H9 (cell line): Measurements from ENCODE around the gene MNAT1. TPM values are rescaled to one million over a fixed set of nuclear protein-coding genes. Genes with fewer than 3 reads are reported as not detected.

Experiments
- DNase-seq: peaks from one replicate; pipeline ENCODE4 v3.0.0-alpha.2; 2017
- H2AFZ ChIP-seq: one replicate; pipeline ENCODE4 v1.6.1; 2013; ENCODE audit warnings: mild to moderate bottlenecking, low read length, control low read depth, moderate library complexity
- H2AK5ac ChIP-seq: 2 replicates; pipeline ENCODE4 v1.6.1; 2013; ENCODE audit warnings: low read length, control low read depth, mixed read lengths; ENCODE audit not compliant: insufficient read length
- H2BK120ac ChIP-seq: one replicate; pipeline ENCODE4 v1.6.1; 2013; ENCODE audit warnings: low read depth, mild to moderate bottlenecking, low read length, control low read depth, inconsistent platforms; ENCODE audit not compliant: poor library complexity, severe bottlenecking
- H2BK12ac ChIP-seq: 2 replicates; pipeline ENCODE4 v1.6.1; 2013; ENCODE audit warnings: low read length, control low read depth, mixed read lengths, low read depth; ENCODE audit not compliant: insufficient read length
- H2BK15ac ChIP-seq: 2 replicates; pipeline ENCODE4 v1.6.1; 2013; ENCODE audit warnings: low read depth, low read length, control low read depth
- H2BK20ac ChIP-seq: one replicate; pipeline ENCODE4 v1.6.1; 2013; ENCODE audit warnings: low read depth, mild to moderate bottlenecking, low read length, control low read depth, inconsistent platforms; ENCODE audit not compliant: poor library complexity, severe bottlenecking
- H2BK5ac ChIP-seq: 2 replicates; pipeline ENCODE4 v1.6.1; 2013; ENCODE audit warnings: low read length, control low read depth, mixed read lengths; ENCODE audit not compliant: insufficient read length
- H3K14ac ChIP-seq: 2 replicates; pipeline ENCODE4 v1.6.1; 2013; ENCODE audit warnings: low read length, control low read depth; ENCODE audit not compliant: insufficient read depth
- H3K18ac ChIP-seq: 2 replicates; pipeline ENCODE4 v1.6.1; 2013; ENCODE audit warnings: low read depth, mild to moderate bottlenecking, mixed read lengths, low read length, control low read depth; ENCODE audit not compliant: insufficient read length
- H3K23ac ChIP-seq: 2 replicates; pipeline ENCODE4 v1.6.1; 2013; ENCODE audit warnings: low read length, control low read depth, mixed read lengths, low read depth; ENCODE audit not compliant: insufficient read length
- H3K23me2 ChIP-seq: 2 replicates; pipeline ENCODE4 v1.6.1; 2013; ENCODE audit warnings: low read depth, mild to moderate bottlenecking, mixed read lengths, low read length, control low read depth; ENCODE audit not compliant: insufficient read length, poor library complexity, severe bottlenecking
- H3K27ac ChIP-seq: 2 replicates; pipeline ENCODE4 v1.5.1; 2013; ENCODE audit warnings: low read length, control low read depth, mixed read lengths, low read depth; ENCODE audit not compliant: insufficient read length
- H3K27me3 ChIP-seq: 2 replicates; pipeline ENCODE4 v1.6.1; 2013; ENCODE audit warnings: low read length, control low read depth, inconsistent platforms; ENCODE audit not compliant: insufficient read depth
- H3K4ac ChIP-seq: 2 replicates; pipeline ENCODE4 v1.6.1; 2013; ENCODE audit warnings: low read depth, mild to moderate bottlenecking, control low read depth, inconsistent platforms, low read length, moderate library complexity
- H3K4me1 ChIP-seq: 2 replicates; pipeline ENCODE4 v1.6.1; 2013; ENCODE audit warnings: low read length, control low read depth, inconsistent platforms; ENCODE audit not compliant: insufficient read depth
- H3K4me2 ChIP-seq: 2 replicates; pipeline ENCODE4 v1.6.1; 2013; ENCODE audit warnings: low read length, control low read depth, mixed read lengths; ENCODE audit not compliant: insufficient read length, insufficient read depth
- H3K56ac ChIP-seq: 2 replicates; pipeline ENCODE4 v1.6.1; 2013; ENCODE audit warnings: low read depth, mild to moderate bottlenecking, mixed read lengths, low read length, control low read depth; ENCODE audit not compliant: insufficient read length
- H3K79me1 ChIP-seq: 2 replicates; pipeline ENCODE4 v1.6.1; 2013; ENCODE audit warnings: low read depth, mild to moderate bottlenecking, moderate library complexity, low read length, control low read depth, inconsistent platforms; ENCODE audit not compliant: insufficient read depth, poor library complexity, severe bottlenecking
- H3K79me2 ChIP-seq: 2 replicates; pipeline ENCODE4 v1.6.1; 2013; ENCODE audit warnings: low read length, control low read depth, inconsistent platforms; ENCODE audit not compliant: insufficient read depth
- H3K9ac ChIP-seq: 2 replicates; pipeline ENCODE4 v1.6.1; 2013; ENCODE audit warnings: low read length, control low read depth, mixed read lengths; ENCODE audit not compliant: insufficient read length; ENCODE audit errors: extremely low read depth
- H3K9me3 ChIP-seq: one replicate; pipeline ENCODE4 v1.6.1; 2013; ENCODE audit warnings: low read depth, low read length, inconsistent platforms; ENCODE audit not compliant: control insufficient read depth
- H3T11ph ChIP-seq: one replicate; pipeline ENCODE4 v1.6.1; 2013; ENCODE audit warnings: mild to moderate bottlenecking, low read length, control low read depth, inconsistent platforms
- H4K20me1 ChIP-seq: one replicate; pipeline ENCODE4 v1.6.1; 2013; ENCODE audit not compliant: control insufficient read depth, insufficient read length, insufficient read depth
- H4K5ac ChIP-seq: 2 replicates; pipeline ENCODE4 v1.6.1; 2013; ENCODE audit warnings: low read depth, mild to moderate bottlenecking, mixed read lengths, low read length, control low read depth; ENCODE audit not compliant: insufficient read length
- H4K8ac ChIP-seq: replicated peaks from 2 replicates; pipeline ENCODE4 v1.6.1; 2013; ENCODE audit warnings: low read length, control low read depth, mixed read lengths, low read depth; ENCODE audit not compliant: insufficient read length
- H4K91ac ChIP-seq: 2 replicates; pipeline ENCODE4 v1.6.1; 2013; ENCODE audit warnings: low read depth, mild to moderate bottlenecking, moderate library complexity, mixed read lengths, low read length, control low read depth; ENCODE audit not compliant: insufficient read length
- H3K27ac Mint-ChIP-seq, 3 experiments: 2 replicates in 2 of 3; 3 replicates in 1 of 3; pipeline ENCODE4 v1.8.0; 2020 to 2021; ENCODE audit warnings: mixed read lengths in 3 of 3, mild to moderate bottlenecking in 1 of 3, moderate library complexity in 1 of 3
- H3K27me3 Mint-ChIP-seq: 2 replicates; pipeline ENCODE4 v1.8.0; 2021; ENCODE audit warnings: low read depth, mild to moderate bottlenecking, moderate library complexity, mixed read lengths
- H3K36me3 Mint-ChIP-seq, 3 experiments: 2 replicates in 2 of 3; 3 replicates in 1 of 3; pipeline ENCODE4 v1.8.0; 2020 to 2021; ENCODE audit warnings: low read depth in 3 of 3, mixed read lengths in 3 of 3; ENCODE audit not compliant: insufficient read depth in 1 of 3
- H3K4me1 Mint-ChIP-seq, 2 experiments: 2 replicates each; pipeline ENCODE4 v1.8.0; 2020; ENCODE audit warnings: mixed read lengths in 2 of 2
- H3K4me3 Mint-ChIP-seq, 2 experiments: 2 replicates in 1 of 2; 3 replicates in 1 of 2; pipeline ENCODE4 v1.8.0; 2020 to 2021; ENCODE audit warnings: mild to moderate bottlenecking in 2 of 2, mixed read lengths in 2 of 2, moderate library complexity in 1 of 2
- H3K9me3 Mint-ChIP-seq, 2 experiments: 2 replicates in 1 of 2; 3 replicates in 1 of 2; pipeline ENCODE4 v1.8.0; 2020; ENCODE audit warnings: mild to moderate bottlenecking in 2 of 2, mixed read lengths in 2 of 2, moderate library complexity in 1 of 2
- WGBS: extraction: QIAGEN DNeasy Blood & Tissue Kit; methylation state at CpG from one replicate; pipeline ENCODE4 v1.1.7; 2013; ENCODE audit warnings: missing lambda C conversion rate, low lambda C conversion rate, mixed read lengths; ENCODE audit not compliant: insufficient read length; ENCODE audit errors: extremely low coverage; 5-methylcytosine and 5-hydroxymethylcytosine counted together
- total RNA-seq: library from RNA; stranded (reverse); gene quantifications from 2 replicates; pipeline ENCODE4 v1.2.1, GENCODE V29; 2021
- TF ChIP-seq, protein P1 (sequence below): fragments of 200-600 bp; sonication (generic); conservative IDR thresholded peaks from 3 replicates; pipeline ENCODE4 v1.8.0; 2021; ENCODE audit warnings: antibody characterized with exemption, mild to moderate bottlenecking

Gene MNAT1
- total RNA-seq, 1 experiment from 2014 or later: 43.1 TPM

DNA sequence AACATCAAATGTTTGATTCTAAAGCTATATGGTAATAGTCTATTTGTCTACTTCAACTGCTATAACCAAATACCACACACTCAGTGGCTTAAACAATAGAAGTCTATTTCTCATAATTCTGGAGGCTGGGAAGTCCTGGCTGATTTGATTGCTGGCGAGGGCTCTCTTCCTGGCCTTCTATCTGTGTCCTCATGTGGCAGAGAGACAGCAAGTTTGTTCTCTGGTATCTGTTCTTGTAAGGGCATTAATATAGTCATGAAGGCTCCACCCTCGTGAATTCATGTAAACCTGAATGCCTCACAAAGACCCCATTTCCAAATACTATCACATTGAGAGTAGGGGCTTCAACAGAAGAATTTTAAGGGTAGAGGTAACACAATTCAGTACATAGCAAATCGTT lies 212.2 kb downstream of the MNAT1 start:
- no peaks in the 10 kb centered on the region for H3K36me3 Mint-ChIP-seq
- H3K56ac ChIP-seq: no peak overlapping the region
- no peak overlapping the region for H3K4ac ChIP-seq
- H4K91ac ChIP-seq: no peak overlapping the region
- no peaks in the 10 kb centered on the region for H3K79me1 ChIP-seq
- no peak overlapping the region for H4K8ac ChIP-seq
- no peak overlapping the region for H3K27ac ChIP-seq
- H3K4me1 ChIP-seq: no peaks in the 10 kb centered on the region
- H3K18ac ChIP-seq: no peak overlapping the region
- WGBS: no CpG with 5 or more reads among the region's 3 CpGs
- H2BK20ac ChIP-seq: no peak overlapping the region
- H3K14ac ChIP-seq: no peak overlapping the region
- H3K9me3 Mint-ChIP-seq: no peaks in the 10 kb centered on the region
- H2BK15ac ChIP-seq: no peak overlapping the region
- H3K79me2 ChIP-seq: no peaks in the 10 kb centered on the region
- H3K27ac Mint-ChIP-seq: no peak overlapping the region
- no peak overlapping the region for H3K4me2 ChIP-seq
- H3T11ph ChIP-seq: no peak overlapping the region
- H3K4me1 Mint-ChIP-seq: peaks cover 3 to 7% of the 10 kb centered on the region in 2 experiments; a peak in 3 of 4 replicates
- no peak overlapping the region for H4K5ac ChIP-seq
- H3K9ac ChIP-seq: no peak overlapping the region
- no peaks in the 10 kb centered on the region for H3K23me2 ChIP-seq
- H3K27me3 ChIP-seq: no peaks in the 10 kb centered on the region
- no peaks in the 10 kb centered on the region for H4K20me1 ChIP-seq
- H2BK12ac ChIP-seq: no peak overlapping the region
- no peak overlapping the region for H3K4me3 Mint-ChIP-seq
- DNase-seq: no peak
- no peak overlapping the region for H2BK5ac ChIP-seq
- no peak overlapping the region for H2AK5ac ChIP-seq
- H3K23ac ChIP-seq: no peak overlapping the region
- no peak overlapping the region for H2BK120ac ChIP-seq
- no peaks in the 10 kb centered on the region for H3K9me3 ChIP-seq
- no peaks in the 10 kb centered on the region for H3K27me3 Mint-ChIP-seq
- TF ChIP-seq, protein P1, sequence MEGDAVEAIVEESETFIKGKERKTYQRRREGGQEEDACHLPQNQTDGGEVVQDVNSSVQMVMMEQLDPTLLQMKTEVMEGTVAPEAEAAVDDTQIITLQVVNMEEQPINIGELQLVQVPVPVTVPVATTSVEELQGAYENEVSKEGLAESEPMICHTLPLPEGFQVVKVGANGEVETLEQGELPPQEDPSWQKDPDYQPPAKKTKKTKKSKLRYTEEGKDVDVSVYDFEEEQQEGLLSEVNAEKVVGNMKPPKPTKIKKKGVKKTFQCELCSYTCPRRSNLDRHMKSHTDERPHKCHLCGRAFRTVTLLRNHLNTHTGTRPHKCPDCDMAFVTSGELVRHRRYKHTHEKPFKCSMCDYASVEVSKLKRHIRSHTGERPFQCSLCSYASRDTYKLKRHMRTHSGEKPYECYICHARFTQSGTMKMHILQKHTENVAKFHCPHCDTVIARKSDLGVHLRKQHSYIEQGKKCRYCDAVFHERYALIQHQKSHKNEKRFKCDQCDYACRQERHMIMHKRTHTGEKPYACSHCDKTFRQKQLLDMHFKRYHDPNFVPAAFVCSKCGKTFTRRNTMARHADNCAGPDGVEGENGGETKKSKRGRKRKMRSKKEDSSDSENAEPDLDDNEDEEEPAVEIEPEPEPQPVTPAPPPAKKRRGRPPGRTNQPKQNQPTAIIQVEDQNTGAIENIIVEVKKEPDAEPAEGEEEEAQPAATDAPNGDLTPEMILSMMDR: no peak
- H2AFZ ChIP-seq: no peak overlapping the region
